Esophagus squamous epithelium (tissue), 4 donors: ENCODE data around the gene FYN.

Experiments
- POLR2A ChIP-seq, 4 donors: fragments of 450-650 bp; IDR thresholded peaks; one replicate each; pipeline ENCODE4 v1.6.1; 2017; ENCODE audit warnings: antibody characterized with exemption in 4 of 4, mild to moderate bottlenecking in 4 of 4, moderate library complexity in 3 of 4
- TF ChIP-seq, protein P1 (sequence below), 6 experiments: fragments of 450-650 bp in 4 of 6; fragments of 200-600 bp in 2 of 6; sonication (generic) in 2 of 6; IDR thresholded peaks; one replicate each; pipeline ENCODE4 v1.5.1; 2016 to 2019; ENCODE audit warnings: antibody characterized with exemption in 6 of 6, mild to moderate bottlenecking in 4 of 6, moderate library complexity in 4 of 6

DNA sequence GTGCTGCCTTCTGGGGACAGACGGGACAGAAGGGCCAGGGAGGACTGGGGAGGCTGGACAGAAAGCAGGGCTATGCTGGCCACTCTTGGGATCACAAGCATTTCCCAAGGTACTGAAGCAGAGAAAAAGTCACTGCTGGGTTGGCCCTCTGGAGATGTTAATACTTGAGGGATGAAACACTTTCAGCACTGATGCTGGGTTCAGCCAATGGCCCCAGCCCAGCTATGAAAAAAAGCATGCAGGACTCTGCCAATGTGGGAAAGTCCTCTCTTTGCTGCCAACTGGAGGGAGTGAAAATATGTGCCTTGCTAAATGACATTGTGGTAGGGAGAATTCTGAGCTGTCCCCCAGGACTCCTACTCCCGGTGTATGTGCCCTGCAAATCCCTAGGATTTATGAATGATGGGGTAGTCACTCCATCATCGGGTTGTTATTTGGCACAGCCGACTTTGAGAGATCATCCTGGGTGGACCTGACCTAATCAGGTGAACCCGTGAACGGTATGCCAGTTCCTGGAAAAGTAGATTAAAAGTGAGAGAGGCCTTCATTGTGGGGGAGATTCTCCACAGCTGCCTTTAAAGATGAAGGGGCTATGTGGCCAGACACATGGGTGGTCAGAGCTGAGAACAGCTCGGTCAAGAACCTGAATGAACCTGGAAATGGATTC is 147.7 kb downstream of the FYN start:
- TF ChIP-seq, protein P1, sequence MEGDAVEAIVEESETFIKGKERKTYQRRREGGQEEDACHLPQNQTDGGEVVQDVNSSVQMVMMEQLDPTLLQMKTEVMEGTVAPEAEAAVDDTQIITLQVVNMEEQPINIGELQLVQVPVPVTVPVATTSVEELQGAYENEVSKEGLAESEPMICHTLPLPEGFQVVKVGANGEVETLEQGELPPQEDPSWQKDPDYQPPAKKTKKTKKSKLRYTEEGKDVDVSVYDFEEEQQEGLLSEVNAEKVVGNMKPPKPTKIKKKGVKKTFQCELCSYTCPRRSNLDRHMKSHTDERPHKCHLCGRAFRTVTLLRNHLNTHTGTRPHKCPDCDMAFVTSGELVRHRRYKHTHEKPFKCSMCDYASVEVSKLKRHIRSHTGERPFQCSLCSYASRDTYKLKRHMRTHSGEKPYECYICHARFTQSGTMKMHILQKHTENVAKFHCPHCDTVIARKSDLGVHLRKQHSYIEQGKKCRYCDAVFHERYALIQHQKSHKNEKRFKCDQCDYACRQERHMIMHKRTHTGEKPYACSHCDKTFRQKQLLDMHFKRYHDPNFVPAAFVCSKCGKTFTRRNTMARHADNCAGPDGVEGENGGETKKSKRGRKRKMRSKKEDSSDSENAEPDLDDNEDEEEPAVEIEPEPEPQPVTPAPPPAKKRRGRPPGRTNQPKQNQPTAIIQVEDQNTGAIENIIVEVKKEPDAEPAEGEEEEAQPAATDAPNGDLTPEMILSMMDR (IDR thresholded peaks at IDR 0.05): no peak
- no peak for TF ChIP-seq POLR2A (IDR thresholded peaks at IDR 0.05)
